K562 (cell line): ENCODE measurements around the gene CD164L2. TPM values are rescaled to one million over a fixed set of nuclear protein-coding genes. Genes with fewer than 3 reads are reported as not detected.

Source experiments
- ATAC-seq: fragments of 200-7000 bp; cut with Tn5 transposase; 3 replicates; pipeline ENCODE4 v1.9.1; 2020; ENCODE audit warnings: moderate library complexity
- BruUV-seq: library from RNA; stranded (reverse); fragments of 400-500 nt; replicated peaks from 2 replicates; lab custom pipeline; 2021; lab: Mats Ljungman, UMichigan
- CTCF ChIA-PET: fragments of 300-600 bp; formaldehyde crosslinking; extraction: SDS; loops from one replicate; lab custom pipeline; 2021; ENCODE audit warnings: low intra/inter-chr PET ratio; lab: Yijun Ruan, JAX
- POLR2A ChIA-PET: fragments of 300-600, 350-650 bp; sonication (Branson Sonifier 250); formaldehyde crosslinking; extraction: SDS; loops from one replicate; lab custom pipeline; 2021; ENCODE audit warnings: antibody characterized with exemption, inconsistent platforms; lab: Yijun Ruan, JAX
- DNase-seq, 4 experiments: peaks; one replicate each; pipeline versions ENCODE4 v3.0.0 to v3.0.0-alpha.2; 2011 to 2018; ENCODE audit warnings: low spot score in 3 of 4, mixed read lengths in 3 of 4; ENCODE audit errors: extremely low read depth in 1 of 4
- FAIRE-seq: peaks from 2 replicates; lab custom pipeline; 2011; peaks lifted over from hg19 to GRCh38; lab: Jason Lieb, UNC
- H2AFZ ChIP-seq: 2 replicates; pipeline ENCODE4 v1.6.0; 2011; ENCODE audit warnings: low read depth, low read length, control low read depth, inconsistent platforms
- H3K27ac ChIP-seq: fragments of 200-600 bp; 3 replicates; pipeline ENCODE4 v1.8.0; 2011; ENCODE audit warnings: low read depth, mild to moderate bottlenecking, control low read depth, inconsistent platforms, low read length, moderate library complexity, mixed read lengths; ENCODE audit errors: extremely low read depth
- H3K27me3 ChIP-seq, 2 experiments: fragments of 300-600 bp in 1 of 2; 2 replicates in 1 of 2; 3 replicates in 1 of 2; pipeline versions ENCODE4 v1.6.0 to v1.8.0; 2011; ENCODE audit warnings: inconsistent platforms in 2 of 2, low read length in 2 of 2, mild to moderate bottlenecking in 1 of 2, mixed read lengths in 1 of 2, moderate library complexity in 1 of 2; ENCODE audit not compliant: control insufficient read depth in 2 of 2, insufficient read depth in 2 of 2
- H3K36me3 ChIP-seq: fragments of 300-600 bp; 3 replicates; pipeline ENCODE4 v1.8.0; 2011; ENCODE audit warnings: mild to moderate bottlenecking, low read length, inconsistent platforms; ENCODE audit not compliant: control insufficient read depth, insufficient read depth
- H3K4me1 ChIP-seq, 2 experiments: fragments of 200-600 bp in 1 of 2; replicated peaks in 1 of 2; 2 replicates in 1 of 2; 3 replicates in 1 of 2; pipeline versions ENCODE4 v1.5.1 to v1.8.0; 2011; ENCODE audit warnings: inconsistent platforms in 2 of 2, low read length in 2 of 2, mild to moderate bottlenecking in 1 of 2, mixed read lengths in 1 of 2, moderate library complexity in 1 of 2; ENCODE audit not compliant: control insufficient read depth in 2 of 2, insufficient read depth in 2 of 2
- H3K4me2 ChIP-seq: 2 replicates; pipeline ENCODE4 v1.6.1; 2011; ENCODE audit warnings: low read length, control low read depth, inconsistent platforms, mixed read lengths; ENCODE audit not compliant: insufficient read depth
- H3K4me3 ChIP-seq: fragments of 200-600 bp; sonication (generic), shearing (Covaris generic); 2 replicates; pipeline ENCODE4 v1.5.1; 2016; ENCODE audit warnings: control low read depth, inconsistent platforms
- H3K79me2 ChIP-seq: fragments of 200-600 bp; 3 replicates; pipeline ENCODE4 v1.8.0; 2011; ENCODE audit warnings: low read length, inconsistent platforms; ENCODE audit not compliant: control insufficient read depth, insufficient read depth
- H3K9ac ChIP-seq, 2 experiments: 2 replicates each; pipeline versions ENCODE4 v1.6.0 to v1.6.1; 2011; ENCODE audit warnings: low read depth in 2 of 2, low read length in 2 of 2, control low read depth in 1 of 2, inconsistent platforms in 1 of 2, mild to moderate bottlenecking in 1 of 2, mixed read lengths in 1 of 2; ENCODE audit not compliant: insufficient read depth in 1 of 2
- H3K9me1 ChIP-seq: one replicate; pipeline ENCODE4 v1.6.0; 2011; ENCODE audit warnings: inconsistent platforms, mild to moderate bottlenecking, low read length, moderate library complexity; ENCODE audit not compliant: control insufficient read depth, insufficient read depth
- H3K9me3 ChIP-seq: replicated peaks from 2 replicates; pipeline ENCODE4 v1.5.1; 2011; ENCODE audit warnings: low read depth, low read length, inconsistent platforms; ENCODE audit not compliant: control insufficient read depth, insufficient read depth
- H4K20me1 ChIP-seq: replicated peaks from 2 replicates; pipeline ENCODE4 v1.6.1; 2011; ENCODE audit warnings: low read length, inconsistent platforms, mixed read lengths; ENCODE audit not compliant: control insufficient read depth, insufficient read depth
- BRD9 ChIP-seq: fragments of 450-650 bp; IDR thresholded peaks from 2 replicates; pipeline ENCODE4 v1.6.1; 2018; ENCODE audit warnings: low read depth; ENCODE audit not compliant: partially characterized antibody
- HDGF ChIP-seq: fragments of 450-650 bp; IDR thresholded peaks from 2 replicates; pipeline ENCODE4 v1.6.1; 2016
- ZKSCAN8 ChIP-seq: fragments of 200-800 bp; sonication (Bioruptor generic); IDR thresholded peaks from 2 replicates; pipeline ENCODE4 v1.6.1; 2016; ENCODE audit warnings: missing genetic modification characterization, missing compliant biosample characterization
- WGBS: fragments of 100-300 bp; shearing (Covaris generic); methylation state at CpG from one replicate; pipeline ENCODE4 v1.1.6; 2016; ENCODE audit warnings: low coverage, mixed read lengths; ENCODE audit not compliant: insufficient coverage; ENCODE audit errors: missing lambda C conversion rate; 5-methylcytosine and 5-hydroxymethylcytosine counted together
- in situ Hi-C: fragments of 300-500 bp; cut with MboI; formaldehyde crosslinking; loops from 4 replicates; pipeline ENCODE4 v1.15.0; 2018; ENCODE audit warnings: inconsistent platforms, mixed read lengths
- intact Hi-C: fragments of 100-400 bp; cut with micrococcal nuclease; formaldehyde crosslinking; loops from 2 replicates; pipeline ENCODE4 v1.14.2; 2022
- polyA plus RNA-seq, 8 experiments: library from polyadenylated mRNA; depleted of rRNA in 4 of 8; stranded (reverse) in 5 of 8; unstranded in 3 of 8; fragments of >200 nt; fragmentation: Nextera tagmentation in 2 of 8; fragmentation: Illumina TruSeq in 1 of 8; extraction: Ambion mirVana in 2 of 8; extraction: Trizol in 1 of 8; gene quantifications; 2 replicates each; pipeline versions ENCODE4 v1.2.1 to v1.2.3, GENCODE V29; 2011 to 2014; ENCODE audit warnings: inconsistent platforms in 1 of 8, missing spikeins in 1 of 8
- total RNA-seq, 7 experiments: library from RNA; depleted of rRNA in 6 of 7; stranded (reverse); fragments of >200 nt in 6 of 7; fragmentation: Illumina TruSeq in 2 of 7; extraction: Trizol in 2 of 7; gene quantifications; 2 replicates each; pipeline versions ENCODE4 v1.2.1 to v1.2.3, GENCODE V29; 2011 to 2021; ENCODE audit warnings: low replicate concordance in 1 of 7
- TF ChIP-seq, protein P1 (sequence below), 2 experiments: fragments of 450-650 bp; formaldehyde crosslinking in 1 of 2; IDR thresholded peaks; 2 replicates each; pipeline versions ENCODE4 v1.4.0 to v1.6.1; 2014 to 2020; ENCODE audit warnings: mild to moderate bottlenecking in 2 of 2, borderline replicate concordance in 1 of 2, low read depth in 1 of 2
- TF ChIP-seq, protein P2 (sequence below): sonication (generic); formaldehyde crosslinking; IDR thresholded peaks from 2 replicates; pipeline ENCODE4 v1.8.0; 2022; ENCODE audit warnings: mild to moderate bottlenecking, missing genetic modification reagents, borderline replicate concordance
- TF ChIP-seq, protein P3 (sequence below): fragments of 450-650 bp; IDR thresholded peaks from 2 replicates; pipeline ENCODE4 v1.7.1; 2018; ENCODE audit warnings: mild to moderate bottlenecking, low read depth; ENCODE audit not compliant: partially characterized antibody

The CD164L2 gene
- total and polyA plus RNA-seq, 9 of the 15 experiments (the other 6 are each of a cell fraction or from before 2014, with no cell fraction given): 0.08 to 0.92 (median 0.38) TPM; not detected in 1

DNA sequence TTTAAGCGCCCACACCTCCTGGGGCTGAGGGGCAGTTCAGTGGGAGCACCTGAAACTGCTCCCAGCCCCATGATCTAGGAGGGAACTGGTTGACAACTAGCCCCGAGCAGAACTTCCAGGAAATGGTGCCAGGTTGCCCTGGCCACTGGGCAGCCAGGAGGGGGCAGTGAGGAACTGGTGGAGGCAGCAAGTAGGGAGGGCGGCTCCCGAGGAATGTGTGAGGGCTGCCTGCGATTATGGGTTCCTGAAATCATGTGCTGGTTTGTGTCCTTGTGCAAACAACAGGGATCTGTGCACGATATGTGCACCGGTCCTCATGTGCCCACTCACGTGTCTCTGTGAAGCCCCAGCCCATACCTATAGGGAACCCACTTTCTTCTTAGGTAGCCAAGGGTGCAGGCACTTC is 19.2 kb upstream of the CD164L2 start:
- FAIRE-seq: no peak
- BruUV-seq: no TSS peak
- POLR2A ChIA-PET: interaction anchor here (0.6 to 2.8 kb wide), 7 partner anchors 8 to 202 kb away, joined by 3 to 23 read pairs (median 3); partner anchors contain the start of genes AHDC1 and MAP3K6
- TF ChIP-seq, protein P1, sequence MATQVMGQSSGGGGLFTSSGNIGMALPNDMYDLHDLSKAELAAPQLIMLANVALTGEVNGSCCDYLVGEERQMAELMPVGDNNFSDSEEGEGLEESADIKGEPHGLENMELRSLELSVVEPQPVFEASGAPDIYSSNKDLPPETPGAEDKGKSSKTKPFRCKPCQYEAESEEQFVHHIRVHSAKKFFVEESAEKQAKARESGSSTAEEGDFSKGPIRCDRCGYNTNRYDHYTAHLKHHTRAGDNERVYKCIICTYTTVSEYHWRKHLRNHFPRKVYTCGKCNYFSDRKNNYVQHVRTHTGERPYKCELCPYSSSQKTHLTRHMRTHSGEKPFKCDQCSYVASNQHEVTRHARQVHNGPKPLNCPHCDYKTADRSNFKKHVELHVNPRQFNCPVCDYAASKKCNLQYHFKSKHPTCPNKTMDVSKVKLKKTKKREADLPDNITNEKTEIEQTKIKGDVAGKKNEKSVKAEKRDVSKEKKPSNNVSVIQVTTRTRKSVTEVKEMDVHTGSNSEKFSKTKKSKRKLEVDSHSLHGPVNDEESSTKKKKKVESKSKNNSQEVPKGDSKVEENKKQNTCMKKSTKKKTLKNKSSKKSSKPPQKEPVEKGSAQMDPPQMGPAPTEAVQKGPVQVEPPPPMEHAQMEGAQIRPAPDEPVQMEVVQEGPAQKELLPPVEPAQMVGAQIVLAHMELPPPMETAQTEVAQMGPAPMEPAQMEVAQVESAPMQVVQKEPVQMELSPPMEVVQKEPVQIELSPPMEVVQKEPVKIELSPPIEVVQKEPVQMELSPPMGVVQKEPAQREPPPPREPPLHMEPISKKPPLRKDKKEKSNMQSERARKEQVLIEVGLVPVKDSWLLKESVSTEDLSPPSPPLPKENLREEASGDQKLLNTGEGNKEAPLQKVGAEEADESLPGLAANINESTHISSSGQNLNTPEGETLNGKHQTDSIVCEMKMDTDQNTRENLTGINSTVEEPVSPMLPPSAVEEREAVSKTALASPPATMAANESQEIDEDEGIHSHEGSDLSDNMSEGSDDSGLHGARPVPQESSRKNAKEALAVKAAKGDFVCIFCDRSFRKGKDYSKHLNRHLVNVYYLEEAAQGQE (IDR thresholded peaks at IDR 0.05; ENCODE audit: borderline replicate concordance): peak; percentile 23; the same call in 1 of the 2 replicates
- TF ChIP-seq, protein P1 (CRISPR knock-in tag; IDR thresholded peaks at IDR 0.05; ENCODE audit: low read depth): no peak
- TF ChIP-seq, protein P2, sequence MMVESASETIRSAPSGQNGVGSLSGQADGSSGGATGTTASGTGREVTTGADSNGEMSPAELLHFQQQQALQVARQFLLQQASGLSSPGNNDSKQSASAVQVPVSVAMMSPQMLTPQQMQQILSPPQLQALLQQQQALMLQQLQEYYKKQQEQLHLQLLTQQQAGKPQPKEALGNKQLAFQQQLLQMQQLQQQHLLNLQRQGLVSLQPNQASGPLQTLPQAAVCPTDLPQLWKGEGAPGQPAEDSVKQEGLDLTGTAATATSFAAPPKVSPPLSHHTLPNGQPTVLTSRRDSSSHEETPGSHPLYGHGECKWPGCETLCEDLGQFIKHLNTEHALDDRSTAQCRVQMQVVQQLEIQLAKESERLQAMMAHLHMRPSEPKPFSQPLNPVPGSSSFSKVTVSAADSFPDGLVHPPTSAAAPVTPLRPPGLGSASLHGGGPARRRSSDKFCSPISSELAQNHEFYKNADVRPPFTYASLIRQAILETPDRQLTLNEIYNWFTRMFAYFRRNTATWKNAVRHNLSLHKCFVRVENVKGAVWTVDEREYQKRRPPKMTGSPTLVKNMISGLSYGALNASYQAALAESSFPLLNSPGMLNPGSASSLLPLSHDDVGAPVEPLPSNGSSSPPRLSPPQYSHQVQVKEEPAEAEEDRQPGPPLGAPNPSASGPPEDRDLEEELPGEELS: no peak
- TF ChIP-seq, protein P3, sequence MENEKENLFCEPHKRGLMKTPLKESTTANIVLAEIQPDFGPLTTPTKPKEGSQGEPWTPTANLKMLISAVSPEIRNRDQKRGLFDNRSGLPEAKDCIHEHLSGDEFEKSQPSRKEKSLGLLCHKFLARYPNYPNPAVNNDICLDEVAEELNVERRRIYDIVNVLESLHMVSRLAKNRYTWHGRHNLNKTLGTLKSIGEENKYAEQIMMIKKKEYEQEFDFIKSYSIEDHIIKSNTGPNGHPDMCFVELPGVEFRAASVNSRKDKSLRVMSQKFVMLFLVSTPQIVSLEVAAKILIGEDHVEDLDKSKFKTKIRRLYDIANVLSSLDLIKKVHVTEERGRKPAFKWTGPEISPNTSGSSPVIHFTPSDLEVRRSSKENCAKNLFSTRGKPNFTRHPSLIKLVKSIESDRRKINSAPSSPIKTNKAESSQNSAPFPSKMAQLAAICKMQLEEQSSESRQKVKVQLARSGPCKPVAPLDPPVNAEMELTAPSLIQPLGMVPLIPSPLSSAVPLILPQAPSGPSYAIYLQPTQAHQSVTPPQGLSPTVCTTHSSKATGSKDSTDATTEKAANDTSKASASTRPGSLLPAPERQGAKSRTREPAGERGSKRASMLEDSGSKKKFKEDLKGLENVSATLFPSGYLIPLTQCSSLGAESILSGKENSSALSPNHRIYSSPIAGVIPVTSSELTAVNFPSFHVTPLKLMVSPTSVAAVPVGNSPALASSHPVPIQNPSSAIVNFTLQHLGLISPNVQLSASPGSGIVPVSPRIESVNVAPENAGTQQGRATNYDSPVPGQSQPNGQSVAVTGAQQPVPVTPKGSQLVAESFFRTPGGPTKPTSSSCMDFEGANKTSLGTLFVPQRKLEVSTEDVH: peak; percentile 30
- TF ChIP-seq ZKSCAN8 (CRISPR knock-in tag): no peak
- TF ChIP-seq HDGF: no peak
- TF ChIP-seq BRD9: no peak

More for the DNA sequence above, 19.2 kb upstream of the CD164L2 start:
- Histone ChIP-seq H3K9me3 (no peaks in the 10 kb centered on the region), H3K27ac (no peak overlapping the region), H3K4me3 (no peak overlapping the region), H3K79me2 (no peaks in the 10 kb centered on the region), H3K4me2 (no peak overlapping the region), H4K20me1 (no peaks in the 10 kb centered on the region), H3K27me3 (no peaks in the 10 kb centered on the region), H3K9me1 (no peaks in the 10 kb centered on the region), H3K36me3 (peaks cover 27% of the 10 kb centered on the region), H3K4me1 (peaks cover 0 to 23% of the 10 kb centered on the region in 2 experiments; a peak in 3 of 5 replicates), H3K9ac (no peak overlapping the region), H2AFZ (no peak overlapping the region)
- DNase-seq (peak in 1 of 4 experiments; percentile 40), ATAC-seq (peak; percentile 44)
- intact Hi-C loops: loop anchor here (1.0 kb wide), 1 partner anchor 204 kb away; no protein-coding TSS in a partner anchor
- in situ Hi-C loops: no loop called here
- WGBS: 70% methylated on average over 8 of the region's 8 CpGs
- CTCF ChIA-PET: interaction anchor here (0.7 to 2.7 kb wide), 3 partner anchors 203 to 260 kb away, joined by 4 to 20 read pairs (median 5); no protein-coding TSS in a partner anchor
